Mesenchymal stem cell (in vitro differentiated cells and primary cell): ENCODE results near the gene SORCS1.

ENCODE experiments used
- DNase-seq: peaks from one replicate; pipeline ENCODE4 v3.0.0-alpha.2; 2013
- H2AFZ ChIP-seq: one replicate; pipeline ENCODE4 v1.6.1; 2013; ENCODE audit warnings: low read depth, mild to moderate bottlenecking, control low read depth, inconsistent platforms, low read length, moderate library complexity
- H2AK5ac ChIP-seq: 2 replicates; pipeline ENCODE4 v1.6.1; 2013; ENCODE audit warnings: low read length, moderate library complexity, mild to moderate bottlenecking, inconsistent platforms; ENCODE audit not compliant: severe bottlenecking
- H2BK120ac ChIP-seq: one replicate; pipeline ENCODE4 v1.6.1; 2013; ENCODE audit warnings: low read depth, mild to moderate bottlenecking, inconsistent platforms, low read length, moderate library complexity
- H2BK12ac ChIP-seq, 2 experiments: one replicate each; pipeline ENCODE4 v1.6.1; 2013; ENCODE audit warnings: inconsistent platforms in 2 of 2, low read length in 2 of 2, mild to moderate bottlenecking in 2 of 2, moderate library complexity in 2 of 2, control low read depth in 1 of 2
- H2BK15ac ChIP-seq: one replicate; pipeline ENCODE4 v1.6.1; 2013; ENCODE audit warnings: mild to moderate bottlenecking, low read depth, inconsistent platforms; ENCODE audit not compliant: poor library complexity, severe bottlenecking
- H2BK5ac ChIP-seq: 2 replicates; pipeline ENCODE4 v1.6.1; 2013; ENCODE audit warnings: low read depth, mild to moderate bottlenecking, low read length, control low read depth, inconsistent platforms; ENCODE audit not compliant: poor library complexity, severe bottlenecking
- H3K14ac ChIP-seq, 2 experiments: one replicate each; pipeline ENCODE4 v1.6.1; 2013; ENCODE audit warnings: inconsistent platforms in 2 of 2, low read length in 2 of 2, control low read depth in 1 of 2, mild to moderate bottlenecking in 1 of 2, moderate library complexity in 1 of 2
- H3K18ac ChIP-seq, 2 experiments: one replicate each; pipeline ENCODE4 v1.6.1; 2013; ENCODE audit warnings: inconsistent platforms in 2 of 2, low read length in 2 of 2, control low read depth in 1 of 2, low read depth in 1 of 2, mild to moderate bottlenecking in 1 of 2
- H3K23ac ChIP-seq, 2 experiments: one replicate each; pipeline ENCODE4 v1.6.1; 2013; ENCODE audit warnings: inconsistent platforms in 2 of 2, low read length in 2 of 2, mild to moderate bottlenecking in 2 of 2, moderate library complexity in 2 of 2, control low read depth in 1 of 2
- H3K27ac ChIP-seq: 2 replicates; pipeline ENCODE4 v1.5.1; 2013; ENCODE audit warnings: mild to moderate bottlenecking, moderate library complexity, low read length, control low read depth, inconsistent platforms; ENCODE audit not compliant: poor library complexity, severe bottlenecking
- H3K27me3 ChIP-seq, 2 experiments: 2 replicates each; pipeline versions ENCODE4 v1.6.1 to v1.7.0; 2013; ENCODE audit warnings: low read length in 2 of 2, mild to moderate bottlenecking in 2 of 2, moderate library complexity in 2 of 2, control low read depth in 1 of 2, inconsistent platforms in 1 of 2; ENCODE audit not compliant: control insufficient read depth in 1 of 2, insufficient read depth in 1 of 2
- H3K36me3 ChIP-seq, 2 experiments: 2 replicates each; pipeline versions ENCODE4 v1.6.1 to v1.7.0; 2013; ENCODE audit warnings: low read length in 2 of 2, control low read depth in 1 of 2, inconsistent platforms in 1 of 2, low read depth in 1 of 2, mild to moderate bottlenecking in 1 of 2; ENCODE audit not compliant: insufficient read depth in 2 of 2, control insufficient read depth in 1 of 2
- H3K4ac ChIP-seq, 2 experiments: one replicate each; pipeline ENCODE4 v1.6.1; 2013; ENCODE audit warnings: inconsistent platforms in 2 of 2, low read length in 2 of 2, mild to moderate bottlenecking in 2 of 2, moderate library complexity in 2 of 2, control low read depth in 1 of 2, low read depth in 1 of 2
- H3K4me1 ChIP-seq: 2 replicates; pipeline ENCODE4 v1.6.1; 2013; ENCODE audit warnings: low read depth, low read length, control low read depth; ENCODE audit not compliant: control insufficient read depth, insufficient read depth
- H3K4me2 ChIP-seq: 2 replicates; pipeline ENCODE4 v1.6.1; 2013; ENCODE audit warnings: low read length, mild to moderate bottlenecking, inconsistent platforms; ENCODE audit not compliant: poor library complexity, severe bottlenecking
- H3K4me3 ChIP-seq, 2 experiments: 2 replicates each; pipeline versions ENCODE4 v1.5.1 to v1.7.0; 2013; ENCODE audit warnings: low read length in 2 of 2, mild to moderate bottlenecking in 2 of 2, control low read depth in 1 of 2, low read depth in 1 of 2; ENCODE audit not compliant: insufficient read depth in 1 of 2
- H3K79me1 ChIP-seq: replicated peaks from 2 replicates; pipeline ENCODE4 v1.6.1; 2013; ENCODE audit warnings: mild to moderate bottlenecking, control low read depth, low read length, inconsistent platforms; ENCODE audit not compliant: poor library complexity, severe bottlenecking
- H3K9ac ChIP-seq: 2 replicates; pipeline ENCODE4 v1.7.0; 2013; ENCODE audit warnings: mild to moderate bottlenecking, low read length, moderate library complexity
- H3K9me3 ChIP-seq: 2 replicates; pipeline ENCODE4 v1.7.0; 2013; ENCODE audit warnings: mild to moderate bottlenecking, low read length; ENCODE audit not compliant: control insufficient read depth
- H4K8ac ChIP-seq: one replicate; pipeline ENCODE4 v1.6.1; 2013; ENCODE audit warnings: inconsistent platforms, mild to moderate bottlenecking, low read length, moderate library complexity
- H4K91ac ChIP-seq: one replicate; pipeline ENCODE4 v1.6.1; 2013; ENCODE audit warnings: mild to moderate bottlenecking, low read length, inconsistent platforms
- WGBS: methylation state at CpG from one replicate; pipeline ENCODE4 v1.1.7; 2013; ENCODE audit warnings: mixed read lengths; 5-methylcytosine and 5-hydroxymethylcytosine counted together

SORCS1 gene

DNA sequence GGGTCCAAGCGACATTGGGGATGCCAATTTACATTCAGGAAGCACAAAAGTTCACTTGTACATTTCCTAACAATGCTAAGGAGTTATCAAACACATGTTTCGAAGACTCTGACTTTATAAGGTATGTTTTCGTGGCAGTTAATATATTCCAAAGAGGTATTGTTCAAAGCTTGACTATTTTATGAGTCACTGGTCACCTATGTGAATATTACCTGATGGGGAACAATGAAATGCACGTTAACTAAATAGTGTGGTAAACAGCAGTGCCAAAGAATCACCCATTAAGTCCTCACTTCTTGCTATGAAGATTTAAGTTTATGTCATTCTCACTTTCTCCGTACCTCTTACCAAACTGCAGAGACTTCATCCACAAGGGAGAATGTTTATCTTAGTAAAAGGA, 550.2 kb downstream of the SORCS1 start:
- no peak overlapping the region for H2BK15ac ChIP-seq
- H2BK12ac ChIP-seq: no peak overlapping the region
- H2AFZ ChIP-seq: no peak overlapping the region
- no peak overlapping the region for H4K8ac ChIP-seq
- H3K4me2 ChIP-seq: no peak overlapping the region
- H3K4ac ChIP-seq: no peak overlapping the region
- H3K36me3 ChIP-seq: no peaks in the 10 kb centered on the region
- H3K9me3 ChIP-seq: no peaks in the 10 kb centered on the region
- no peak for DNase-seq
- no peaks in the 10 kb centered on the region for H3K4me1 ChIP-seq
- H2BK5ac ChIP-seq: no peak overlapping the region
- no peak overlapping the region for H3K9ac ChIP-seq
- H3K27ac ChIP-seq: no peak overlapping the region
- H3K18ac ChIP-seq: no peak overlapping the region
- no peak overlapping the region for H3K23ac ChIP-seq
- no peak overlapping the region for H3K4me3 ChIP-seq
- H2BK120ac ChIP-seq: no peak overlapping the region
- H3K14ac ChIP-seq: no peak overlapping the region
- 45% methylated on average over 5 of the region's 5 CpGs for WGBS
- H2AK5ac ChIP-seq: no peak overlapping the region
- no peaks in the 10 kb centered on the region for H3K79me1 ChIP-seq
- no peak overlapping the region for H4K91ac ChIP-seq
- no peaks in the 10 kb centered on the region for H3K27me3 ChIP-seq

DNA sequence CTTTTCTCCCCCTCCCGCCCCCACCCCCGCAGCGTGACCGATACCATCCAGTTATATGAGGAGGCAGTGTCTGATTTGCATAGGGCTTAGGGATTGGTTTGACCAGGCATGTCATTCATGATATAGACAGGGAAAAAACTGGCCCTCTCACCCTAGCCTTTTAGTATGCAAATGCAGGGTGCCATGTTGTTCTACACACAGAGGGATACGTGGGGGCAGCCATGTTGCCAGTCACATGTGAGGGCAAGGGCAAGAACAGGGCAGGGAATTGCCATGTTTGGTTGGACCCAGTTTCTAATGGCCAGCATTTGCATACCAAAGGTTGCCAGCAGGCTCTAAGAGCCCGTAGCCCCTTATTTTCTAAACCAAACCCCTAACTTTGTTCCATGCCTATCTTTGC, 552.1 kb downstream of the SORCS1 start:
- DNase-seq: no peak
- no peak overlapping the region for H2BK120ac ChIP-seq
- no peaks in the 10 kb centered on the region for H3K9me3 ChIP-seq
- no peaks in the 10 kb centered on the region for H3K4me1 ChIP-seq
- no peaks in the 10 kb centered on the region for H3K27me3 ChIP-seq
- no peak overlapping the region for H3K9ac ChIP-seq
- H3K36me3 ChIP-seq: no peaks in the 10 kb centered on the region
- no peak overlapping the region for H3K18ac ChIP-seq
- H3K23ac ChIP-seq: no peak overlapping the region
- no peak overlapping the region for H4K91ac ChIP-seq
- H2BK15ac ChIP-seq: no peak overlapping the region
- H3K14ac ChIP-seq: no peak overlapping the region
- no peak overlapping the region for H2BK5ac ChIP-seq
- no peak overlapping the region for H3K4me2 ChIP-seq
- H3K79me1 ChIP-seq: no peaks in the 10 kb centered on the region
- no peak overlapping the region for H2AFZ ChIP-seq
- H3K27ac ChIP-seq: no peak overlapping the region
- 83% methylated on average over 1 of the region's 6 CpGs for WGBS
- H2AK5ac ChIP-seq: no peak overlapping the region
- H3K4me3 ChIP-seq: no peak overlapping the region
- no peak overlapping the region for H3K4ac ChIP-seq
- H4K8ac ChIP-seq: no peak overlapping the region
- no peak overlapping the region for H2BK12ac ChIP-seq

DNA sequence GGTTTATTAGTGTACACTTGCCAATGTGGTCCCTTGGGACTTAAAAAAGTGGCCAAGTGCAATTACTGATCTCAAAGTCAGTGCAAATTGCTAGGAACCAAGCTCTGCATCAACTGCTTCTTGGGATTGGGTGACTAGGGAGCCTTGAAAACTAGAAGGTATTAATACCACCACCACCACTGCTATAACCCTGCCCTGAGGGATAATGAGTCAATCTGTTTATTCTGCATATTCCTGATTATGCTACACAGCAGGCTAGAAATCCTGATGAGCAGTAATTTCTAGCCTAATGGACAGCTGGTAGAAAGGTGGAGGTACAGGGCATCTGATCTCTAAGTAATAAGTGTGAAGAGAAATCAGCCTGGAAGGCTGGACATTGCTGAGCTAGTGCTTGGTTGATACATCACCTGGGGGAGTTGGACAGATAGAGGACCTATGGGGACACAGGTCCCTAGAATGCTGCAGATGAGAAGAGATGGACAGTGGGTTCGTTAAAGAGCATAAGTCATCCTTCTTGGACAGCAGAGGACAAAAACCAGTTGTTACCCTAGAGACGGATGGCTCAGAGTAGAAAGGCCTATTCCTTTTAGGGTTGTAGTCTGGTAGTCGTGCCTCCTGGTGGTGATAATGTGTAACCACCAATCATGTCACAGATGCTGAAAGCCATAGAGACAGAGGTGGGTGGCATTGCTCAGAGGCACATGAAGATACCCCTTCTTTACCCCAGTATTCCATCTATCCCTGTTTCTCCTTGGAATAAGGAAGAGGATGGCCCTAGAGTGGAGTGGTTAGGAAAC, 554.8 kb downstream of the SORCS1 start:
- H4K8ac ChIP-seq: no peak overlapping the region
- H3K27ac ChIP-seq: no peak overlapping the region
- no peak overlapping the region for H2BK12ac ChIP-seq
- H3K9ac ChIP-seq: no peak overlapping the region
- H3K79me1 ChIP-seq: no peaks in the 10 kb centered on the region
- H2BK15ac ChIP-seq: no peak overlapping the region
- H2BK5ac ChIP-seq: no peak overlapping the region
- H3K4me2 ChIP-seq: no peak overlapping the region
- no peak overlapping the region for H3K14ac ChIP-seq
- no peaks in the 10 kb centered on the region for H3K9me3 ChIP-seq
- DNase-seq: no peak
- no peak overlapping the region for H3K18ac ChIP-seq
- no peak overlapping the region for H4K91ac ChIP-seq
- H3K4me1 ChIP-seq: no peaks in the 10 kb centered on the region
- no peak overlapping the region for H3K4me3 ChIP-seq
- H2AFZ ChIP-seq: no peak overlapping the region
- H3K4ac ChIP-seq: no peak overlapping the region
- 42% methylated on average over 3 of the region's 3 CpGs for WGBS
- no peaks in the 10 kb centered on the region for H3K36me3 ChIP-seq
- H3K27me3 ChIP-seq: no peaks in the 10 kb centered on the region
- no peak overlapping the region for H3K23ac ChIP-seq
- H2BK120ac ChIP-seq: no peak overlapping the region
- H2AK5ac ChIP-seq: no peak overlapping the region

DNA sequence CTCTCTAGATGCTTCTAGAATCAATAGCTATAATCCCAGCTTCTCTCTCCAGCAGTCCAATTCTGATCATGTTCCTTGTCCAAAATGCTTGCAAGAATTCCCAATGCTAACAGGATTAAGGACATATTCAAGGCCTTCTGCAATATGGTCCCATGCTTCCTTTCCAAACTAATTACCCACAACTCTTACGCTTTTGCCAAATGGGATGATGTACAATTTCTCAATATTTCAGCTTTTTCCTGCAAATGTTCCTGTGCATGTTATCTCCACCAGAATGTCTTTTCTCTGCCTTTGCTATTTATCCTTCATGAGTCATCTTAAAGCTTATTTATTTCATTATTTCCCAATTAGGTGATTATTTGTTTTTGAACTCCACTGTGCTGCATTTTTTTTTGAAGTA, 556.4 kb downstream of the SORCS1 start:
- Histone ChIP-seq H2BK12ac (no peak overlapping the region), H3K4me1 (no peaks in the 10 kb centered on the region), H3K4me3 (no peak overlapping the region), H2BK15ac (no peak overlapping the region), H3K4ac (no peak overlapping the region), H3K14ac (no peak overlapping the region), H4K8ac (no peak overlapping the region), H4K91ac (no peak overlapping the region), H3K9me3 (no peaks in the 10 kb centered on the region), H3K18ac (no peak overlapping the region), H2AK5ac (no peak overlapping the region), H3K4me2 (no peak overlapping the region), H2BK120ac (no peak overlapping the region), H3K36me3 (no peaks in the 10 kb centered on the region), H3K79me1 (no peaks in the 10 kb centered on the region), H2AFZ (no peak overlapping the region), H3K27ac (no peak overlapping the region), H3K9ac (no peak overlapping the region), H3K23ac (no peak overlapping the region), H3K27me3 (no peaks in the 10 kb centered on the region), H2BK5ac (no peak overlapping the region)
- DNase-seq: no peak
- 93% methylated on average over 1 of the region's 1 CpG for WGBS
